ENCODE results near the gene AGGF1.

DNA sequence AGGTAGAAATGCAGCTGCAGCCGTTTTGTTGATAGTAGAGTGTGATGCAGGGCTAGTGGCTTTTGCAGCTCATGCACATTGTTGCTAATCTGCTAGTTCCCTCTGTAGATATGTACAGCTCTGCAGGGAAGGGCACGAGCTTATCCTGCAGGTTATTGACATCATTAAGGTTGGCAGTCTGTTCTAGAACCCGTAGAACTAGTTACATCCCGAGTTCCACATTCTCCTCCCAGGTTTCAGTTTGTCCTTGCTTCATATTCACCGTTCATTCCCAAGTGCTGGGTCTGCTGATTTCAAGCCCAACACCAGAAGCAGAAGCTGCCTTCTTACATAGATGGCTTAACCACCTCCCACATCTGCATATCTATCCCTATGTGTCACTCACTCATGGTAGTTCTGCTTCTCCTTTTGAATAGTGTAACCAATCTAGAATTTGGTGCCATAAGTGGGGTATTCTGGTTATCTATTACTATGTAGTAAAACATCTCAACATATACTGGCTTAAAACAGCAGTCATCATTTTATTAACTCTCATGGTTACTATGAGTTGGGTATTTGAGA lies 39.2 kb upstream of the AGGF1 start:
- TF ChIP-seq CTCF (IDR thresholded peaks at IDR 0.05) (no peak), EZH2phosphoT487 (IDR thresholded peaks at IDR 0.05) (no peak), EZH2 (IDR thresholded peaks at IDR 0.05) (no peak)
